Ishikawa (cell line): ENCODE data around the gene METTL24.

ENCODE experiments used
- CEBPB ChIP-seq: IDR thresholded peaks from 2 replicates; pipeline ENCODE4 v1.6.1; 2012
- CREB1 ChIP-seq: IDR thresholded peaks from 2 replicates; pipeline ENCODE4 v1.6.1; 2012; ENCODE audit warnings: low read depth
- EGR1 ChIP-seq: IDR thresholded peaks from 2 replicates; pipeline ENCODE4 v1.6.1; 2012
- EP300 ChIP-seq: IDR thresholded peaks from 2 replicates; pipeline ENCODE4 v1.6.1; 2012; ENCODE audit warnings: borderline replicate concordance
- FOXM1 ChIP-seq: IDR thresholded peaks from 2 replicates; pipeline ENCODE4 v1.6.1; 2012; ENCODE audit warnings: low read depth, borderline replicate concordance
- MAX ChIP-seq: IDR thresholded peaks from 2 replicates; pipeline ENCODE4 v1.6.1; 2012
- NFIC ChIP-seq: IDR thresholded peaks from 2 replicates; pipeline ENCODE4 v1.6.1; 2012
- RAD21 ChIP-seq: IDR thresholded peaks from 2 replicates; pipeline ENCODE4 v1.6.1; 2012; ENCODE audit warnings: low read depth
- REST ChIP-seq: IDR thresholded peaks from 2 replicates; pipeline ENCODE4 v1.6.1; 2012; ENCODE audit warnings: low read depth, mild to moderate bottlenecking
- TAF1 ChIP-seq: IDR thresholded peaks from 2 replicates; pipeline ENCODE4 v1.6.1; 2012; ENCODE audit warnings: low read depth, mild to moderate bottlenecking
- TCF12 ChIP-seq: IDR thresholded peaks from 2 replicates; pipeline ENCODE4 v1.6.1; 2012; ENCODE audit warnings: low read depth
- TEAD4 ChIP-seq: IDR thresholded peaks from 2 replicates; pipeline ENCODE4 v1.6.1; 2012
- YY1 ChIP-seq: IDR thresholded peaks from 2 replicates; pipeline ENCODE4 v1.6.1; 2012; ENCODE audit warnings: low read depth
- ZBTB7A ChIP-seq: IDR thresholded peaks from 2 replicates; pipeline ENCODE4 v1.6.1; 2012; ENCODE audit warnings: low read depth
- TF ChIP-seq, protein P1 (sequence below): IDR thresholded peaks from 2 replicates; pipeline ENCODE4 v1.6.1; 2012

METTL24 gene

GRCh38 chr6:110357664-110358552, at the start of gene METTL24:
Gene METTL24 (minus strand): TSS chr6:110358349. CDS start chr6:110358272, 77 bp downstream.
- TF ChIP-seq, protein P1, sequence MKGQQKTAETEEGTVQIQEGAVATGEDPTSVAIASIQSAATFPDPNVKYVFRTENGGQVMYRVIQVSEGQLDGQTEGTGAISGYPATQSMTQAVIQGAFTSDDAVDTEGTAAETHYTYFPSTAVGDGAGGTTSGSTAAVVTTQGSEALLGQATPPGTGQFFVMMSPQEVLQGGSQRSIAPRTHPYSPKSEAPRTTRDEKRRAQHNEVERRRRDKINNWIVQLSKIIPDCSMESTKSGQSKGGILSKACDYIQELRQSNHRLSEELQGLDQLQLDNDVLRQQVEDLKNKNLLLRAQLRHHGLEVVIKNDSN, result no peak
- TF ChIP-seq CREB1 (no peak), TEAD4 (no peak), YY1 (no peak), TCF12 (no peak), MAX (no peak; the same call in 1 of the 2 replicates), EP300 (no peak), ZBTB7A (no peak; the same call in none of the 2 replicates), REST (no peak), CEBPB (no peak)

DNA sequence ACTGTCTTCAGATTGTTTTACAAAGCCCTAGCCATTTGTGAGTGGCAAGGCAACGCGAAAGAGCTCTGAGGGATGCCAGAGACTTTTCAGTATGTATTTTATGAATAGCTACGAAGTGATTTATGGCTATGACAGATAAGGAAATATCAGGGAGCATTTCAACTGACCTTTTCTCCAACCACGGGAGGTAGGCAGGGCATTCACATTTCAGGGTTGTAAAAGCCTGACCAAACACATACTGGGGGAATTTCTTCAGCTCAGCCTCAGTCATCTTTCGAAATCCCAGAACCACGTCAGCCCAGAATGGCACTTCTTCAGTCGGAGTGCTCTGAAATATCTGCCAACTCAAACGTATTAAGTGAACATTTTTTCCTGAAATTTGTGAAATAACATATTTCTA, 46.5 kb upstream of the METTL24 start:
- TF ChIP-seq CREB1 (no peak), TCF12 (no peak)

GRCh38 chr6:110401585-110402176, 43.5 kb upstream of the METTL24 start:
- TF ChIP-seq REST, result no peak
- no peak for TF ChIP-seq FOXM1
- TF ChIP-seq YY1, result no peak
- TF ChIP-seq NFIC, result no peak
- TF ChIP-seq CEBPB, result no peak
- no peak for TF ChIP-seq TAF1
- no peak for TF ChIP-seq TEAD4
- no peak for TF ChIP-seq TCF12
- TF ChIP-seq ZBTB7A, result no peak
- no peak for TF ChIP-seq CREB1
- no peak for TF ChIP-seq EGR1
- no peak for TF ChIP-seq EP300

DNA sequence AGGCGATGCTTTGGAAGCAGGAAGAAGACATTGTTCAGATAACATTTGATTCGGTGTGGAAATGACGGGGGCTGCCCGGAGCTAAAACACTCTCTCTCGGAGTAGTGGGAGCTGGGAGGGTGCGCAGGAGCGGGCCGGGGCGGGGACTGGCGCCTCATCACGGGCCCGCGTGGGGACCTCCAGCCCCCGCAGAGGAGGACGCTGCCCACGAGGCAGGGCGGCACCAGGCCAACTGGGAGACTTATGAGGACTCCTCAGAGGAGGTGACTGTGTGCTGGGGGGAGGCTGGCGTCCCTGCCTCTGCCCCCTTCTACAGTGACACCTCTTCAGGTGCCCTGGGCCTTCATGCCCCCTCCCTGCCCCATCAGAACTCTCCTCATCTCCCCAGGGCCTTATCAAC, 42.1 kb upstream of the METTL24 start:
- TF ChIP-seq MAX, result no peak
- no peak for TF ChIP-seq CEBPB
- no peak for TF ChIP-seq ZBTB7A
- no peak for TF ChIP-seq TEAD4
- no peak for TF ChIP-seq YY1
- TF ChIP-seq RAD21, result no peak
- no peak for TF ChIP-seq TCF12
- no peak for TF ChIP-seq EGR1
- TF ChIP-seq REST, result no peak
- TF ChIP-seq EP300, result no peak
- TF ChIP-seq, protein P1, result no peak
- no peak for TF ChIP-seq FOXM1
- no peak for TF ChIP-seq TAF1
